Activated CD8-positive, alpha-beta memory T cell treated with anti-CD3 and anti-CD28 coated beads, Interleukin-2, amount 50 U/mL, for 1 hour (primary cell): ENCODE data around the gene RBP3.

ENCODE experiments used
- DNase-seq: peaks from one replicate; pipeline ENCODE4 v3.0.0-alpha.2; 2020; ENCODE audit errors: extremely low read depth

Gene RBP3

GRCh38 chr10:47401210-47401609 lies 53.0 kb downstream of the RBP3 start:
- no peak for DNase-seq

GRCh38 chr10:47401874-47402640 lies 53.9 kb downstream of the RBP3 start:
- DNase-seq = no peak

GRCh38 chr10:47402641-47403301 lies 54.6 kb downstream of the RBP3 start:
- no peak for DNase-seq

GRCh38 chr10:47403446-47404318 lies 55.5 kb downstream of the RBP3 start:
- no peak for DNase-seq

- no peak for DNase-seq
Observed at GRCh38 chr10:47404446-47404845, 56.3 kb downstream of the RBP3 start.

GRCh38 chr10:47404937-47405336 lies 56.8 kb downstream of the RBP3 start:
- no peak for DNase-seq

- DNase-seq = no peak
Observed at GRCh38 chr10:47405857-47406547, 57.8 kb downstream of the RBP3 start.

- no peak for DNase-seq
Observed at GRCh38 chr10:47406548-47406869, 58.3 kb downstream of the RBP3 start.

GRCh38 chr10:47406870-47407691 lies 58.9 kb downstream of the RBP3 start:
- DNase-seq = no peak
